Esophagus squamous epithelium (tissue), 5 donors: Measurements from ENCODE around the gene UBE3C. TPM values are rescaled to one million over a fixed set of nuclear protein-coding genes. Genes with fewer than 3 reads are reported as not detected.

Source experiments
- DNase-seq: peaks from one replicate; lab custom pipeline; 2025; lab: John Stamatoyannopoulos, UW
- H3K27ac ChIP-seq, 4 donors: fragments of 200-600 bp; sonication (generic); one replicate each; pipeline ENCODE4 v1.5.1; 2016 to 2019; ENCODE audit warnings: mild to moderate bottlenecking in 1 of 4
- H3K27me3 ChIP-seq, 4 donors: fragments of 200-600 bp; sonication (generic); 1 replicate in 3 of 4; 2 replicates in 1 of 4; pipeline versions ENCODE4 v1.5.1 to v1.6.0; 2017 to 2021; ENCODE audit warnings: antibody characterized with exemption in 1 of 4
- H3K36me3 ChIP-seq, 3 donors: fragments of 200-600 bp; sonication (generic); one replicate each; pipeline ENCODE4 v1.5.1; 2016 to 2019
- H3K4me1 ChIP-seq, 3 donors: fragments of 200-600 bp; sonication (generic); one replicate each; pipeline ENCODE4 v1.5.1; 2017 to 2019
- H3K4me3 ChIP-seq, 4 donors: fragments of 200-600 bp; sonication (generic); 1 replicate in 3 of 4; 2 replicates in 1 of 4; pipeline ENCODE4 v1.5.1; 2016 to 2019; ENCODE audit warnings: mild to moderate bottlenecking in 2 of 4, moderate library complexity in 1 of 4
- H3K9me3 ChIP-seq, 3 donors: fragments of 200-600 bp; sonication (generic); one replicate each; pipeline ENCODE4 v1.5.1; 2016 to 2019
- POLR2A ChIP-seq, 4 donors: fragments of 450-650 bp; IDR thresholded peaks; one replicate each; pipeline ENCODE4 v1.6.1; 2017; ENCODE audit warnings: antibody characterized with exemption in 4 of 4, mild to moderate bottlenecking in 4 of 4, moderate library complexity in 3 of 4
- WGBS, 2 donors: methylation state at CpG; one replicate each; pipeline ENCODE4 v1.1.5; 2018; 5-methylcytosine and 5-hydroxymethylcytosine counted together
- intact Hi-C: fragments of 100-400 bp; cut with DNase I; formaldehyde crosslinking; loops from one replicate; pipeline ENCODE4 v1.15.0; 2022
- total RNA-seq, 4 donors: library from RNA; depleted of rRNA; stranded (reverse); fragments of >200 nt; gene quantifications; one replicate each; pipeline ENCODE4 v1.1.0, GENCODE V29; 2016
- TF ChIP-seq, protein P1 (sequence below), 6 experiments: fragments of 450-650 bp in 4 of 6; fragments of 200-600 bp in 2 of 6; sonication (generic) in 2 of 6; IDR thresholded peaks; one replicate each; pipeline ENCODE4 v1.5.1; 2016 to 2019; ENCODE audit warnings: antibody characterized with exemption in 6 of 6, mild to moderate bottlenecking in 4 of 6, moderate library complexity in 4 of 6
- donor health status: DM: yes; HTN: yes; CAD: no.

Gene UBE3C
- total RNA-seq, 4 donors from 2014 or later = 52.2 to 101 (median 68.3) TPM

DNA sequence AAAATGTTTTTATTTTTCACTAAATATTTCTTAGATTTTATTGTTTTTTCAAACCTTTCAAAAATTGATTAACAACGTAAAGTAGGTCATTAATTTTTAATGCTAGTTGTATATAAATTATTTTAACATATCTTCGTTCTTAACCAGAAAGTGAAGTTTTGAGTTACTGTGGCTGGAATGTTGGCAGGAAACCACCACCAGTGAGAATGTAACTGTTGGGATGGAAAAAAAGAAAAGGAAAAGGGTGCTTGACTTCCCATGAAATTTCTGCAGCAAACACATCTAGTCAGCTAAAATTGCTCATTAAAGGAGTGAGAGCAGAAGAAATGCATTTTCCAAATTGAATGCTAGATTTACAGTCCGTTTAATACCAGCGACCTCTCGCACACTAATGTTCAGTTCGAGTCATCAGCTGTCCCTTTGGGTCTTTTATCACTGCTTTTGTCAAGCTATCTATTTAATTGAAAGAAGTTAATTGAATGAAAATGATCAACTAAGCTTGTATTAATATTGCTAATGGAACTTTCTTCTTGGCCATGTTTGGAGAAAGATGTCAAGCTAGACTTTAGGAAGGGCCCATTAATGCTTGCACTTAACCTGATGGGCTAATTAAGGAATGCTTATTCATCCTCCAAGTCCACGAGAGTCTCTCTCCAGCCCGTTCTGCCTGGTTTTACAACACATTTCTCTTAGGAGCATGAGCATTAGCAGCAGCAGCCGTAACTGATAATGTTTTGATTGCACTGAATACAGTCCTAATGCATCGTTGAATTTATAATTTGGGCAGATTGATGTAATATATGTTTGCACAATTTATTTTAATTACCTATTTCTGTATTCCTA lies 70.1 kb downstream of the UBE3C start:
- Histone ChIP-seq H3K9me3 (no peaks in the 10 kb centered on the region), H3K27me3 (no peaks in the 10 kb centered on the region), H3K36me3 (peaks cover 0 to 93% (median 5%) of the 10 kb centered on the region in 3 donors), H3K4me1 (no peaks in the 10 kb centered on the region), H3K4me3 (no peak overlapping the region), H3K27ac (no peak overlapping the region)
- intact Hi-C loops = no loop called here
- TF ChIP-seq, protein P1, sequence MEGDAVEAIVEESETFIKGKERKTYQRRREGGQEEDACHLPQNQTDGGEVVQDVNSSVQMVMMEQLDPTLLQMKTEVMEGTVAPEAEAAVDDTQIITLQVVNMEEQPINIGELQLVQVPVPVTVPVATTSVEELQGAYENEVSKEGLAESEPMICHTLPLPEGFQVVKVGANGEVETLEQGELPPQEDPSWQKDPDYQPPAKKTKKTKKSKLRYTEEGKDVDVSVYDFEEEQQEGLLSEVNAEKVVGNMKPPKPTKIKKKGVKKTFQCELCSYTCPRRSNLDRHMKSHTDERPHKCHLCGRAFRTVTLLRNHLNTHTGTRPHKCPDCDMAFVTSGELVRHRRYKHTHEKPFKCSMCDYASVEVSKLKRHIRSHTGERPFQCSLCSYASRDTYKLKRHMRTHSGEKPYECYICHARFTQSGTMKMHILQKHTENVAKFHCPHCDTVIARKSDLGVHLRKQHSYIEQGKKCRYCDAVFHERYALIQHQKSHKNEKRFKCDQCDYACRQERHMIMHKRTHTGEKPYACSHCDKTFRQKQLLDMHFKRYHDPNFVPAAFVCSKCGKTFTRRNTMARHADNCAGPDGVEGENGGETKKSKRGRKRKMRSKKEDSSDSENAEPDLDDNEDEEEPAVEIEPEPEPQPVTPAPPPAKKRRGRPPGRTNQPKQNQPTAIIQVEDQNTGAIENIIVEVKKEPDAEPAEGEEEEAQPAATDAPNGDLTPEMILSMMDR (IDR thresholded peaks at IDR 0.05) = no peak
- no peak for TF ChIP-seq POLR2A (IDR thresholded peaks at IDR 0.05)
- WGBS, 2 donors = 89 to 91% methylated on average over 10 of the region's 10 CpGs
- no peak for DNase-seq

DNA sequence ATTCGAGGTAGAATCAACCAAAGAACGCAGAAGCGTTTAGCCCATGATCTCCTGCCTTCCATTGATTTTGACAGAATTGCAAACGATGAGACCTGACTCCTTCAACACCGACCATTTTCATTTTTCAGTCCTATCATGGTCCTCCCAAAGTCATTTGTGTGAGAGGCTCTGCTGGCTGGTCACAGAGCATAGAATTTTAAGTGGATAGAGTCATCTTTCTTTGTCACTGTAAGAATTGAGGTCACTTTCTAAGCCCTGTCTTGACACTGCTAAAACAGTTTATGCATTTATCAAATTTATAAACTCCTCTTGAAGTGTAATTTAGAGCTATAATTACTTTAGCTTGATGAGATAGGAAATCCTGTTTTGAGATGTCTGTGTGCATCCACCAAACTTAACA lies 72.0 kb downstream of the UBE3C start:
- WGBS, 2 donors = 79 to 87% methylated on average over 5 of the region's 5 CpGs
- H3K36me3 ChIP-seq = peaks cover 0 to 90% (median 5%) of the 10 kb centered on the region in 3 donors

DNA sequence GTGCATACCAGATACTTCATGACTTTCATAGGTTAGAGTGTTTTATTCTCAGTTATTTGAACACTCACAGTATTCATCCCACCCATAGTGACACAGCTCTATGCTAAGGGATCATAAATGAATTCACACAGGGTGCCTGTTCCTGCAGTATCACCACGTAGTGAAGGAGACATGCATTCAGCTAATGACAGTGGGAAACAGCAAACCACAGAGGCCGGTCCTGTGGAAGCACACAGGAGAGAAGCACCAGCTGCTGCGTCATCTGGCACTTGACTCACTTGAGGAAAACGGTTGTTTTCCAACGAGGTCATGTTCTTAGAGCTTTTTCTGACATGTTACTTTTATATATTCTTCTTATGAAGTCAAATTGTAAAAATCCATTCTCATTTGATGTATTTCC lies 73.0 kb downstream of the UBE3C start:
- Histone ChIP-seq H3K36me3 (peaks cover 0 to 89% (median 5%) of the 10 kb centered on the region in 3 donors), H3K27me3 (no peaks in the 10 kb centered on the region), H3K9me3 (no peaks in the 10 kb centered on the region), H3K4me1 (no peaks in the 10 kb centered on the region), H3K4me3 (no peak overlapping the region), H3K27ac (no peak overlapping the region)
- 60 to 61% methylated on average over 5 of the region's 5 CpGs for WGBS, 2 donors
- no peak for DNase-seq
- no peak for TF ChIP-seq POLR2A (IDR thresholded peaks at IDR 0.05)
- TF ChIP-seq, protein P1 (IDR thresholded peaks at IDR 0.05) = no peak
- intact Hi-C loops = no loop called here

More for the DNA sequence above, 72.0 kb downstream of the UBE3C start:
- Histone ChIP-seq H3K27me3 (no peaks in the 10 kb centered on the region), H3K4me3 (no peak overlapping the region), H3K4me1 (no peaks in the 10 kb centered on the region), H3K27ac (no peak overlapping the region), H3K9me3 (no peaks in the 10 kb centered on the region)
- DNase-seq = no peak
- no peak for TF ChIP-seq POLR2A (IDR thresholded peaks at IDR 0.05)
- TF ChIP-seq, protein P1 (IDR thresholded peaks at IDR 0.05) = no peak
- intact Hi-C loops = no loop called here

DNA sequence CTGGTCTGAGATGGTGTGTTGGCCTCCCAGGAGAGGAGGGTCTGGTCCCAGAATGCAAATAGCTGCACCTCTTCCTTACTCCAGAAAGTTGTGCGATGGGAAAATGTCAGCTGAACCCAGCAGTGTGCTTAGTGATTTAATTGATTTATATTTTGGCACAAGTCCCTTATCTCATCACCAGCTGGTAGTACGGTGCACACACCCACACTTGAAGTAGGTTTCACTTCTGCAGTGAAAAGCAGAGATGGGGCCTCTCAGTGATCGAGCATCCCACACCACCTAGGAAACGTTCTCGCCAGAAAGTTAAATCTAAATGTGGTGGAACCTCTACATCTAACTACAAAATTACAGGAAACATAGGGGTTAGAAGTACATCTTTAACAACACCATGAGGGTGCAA lies 80.4 kb downstream of the UBE3C start:
- Histone ChIP-seq H3K27me3 (no peaks in the 10 kb centered on the region), H3K27ac (no peak overlapping the region), H3K36me3 (peaks cover 0 to 95% (median 20%) of the 10 kb centered on the region in 3 donors), H3K9me3 (no peaks in the 10 kb centered on the region), H3K4me3 (no peak overlapping the region), H3K4me1 (no peaks in the 10 kb centered on the region)
- intact Hi-C loops = no loop called here
- no peak for DNase-seq
- WGBS, 2 donors = 76 to 83% methylated on average over 5 of the region's 5 CpGs
- TF ChIP-seq, protein P1 (IDR thresholded peaks at IDR 0.05) = no peak
- TF ChIP-seq POLR2A (IDR thresholded peaks at IDR 0.05) = no peak

DNA sequence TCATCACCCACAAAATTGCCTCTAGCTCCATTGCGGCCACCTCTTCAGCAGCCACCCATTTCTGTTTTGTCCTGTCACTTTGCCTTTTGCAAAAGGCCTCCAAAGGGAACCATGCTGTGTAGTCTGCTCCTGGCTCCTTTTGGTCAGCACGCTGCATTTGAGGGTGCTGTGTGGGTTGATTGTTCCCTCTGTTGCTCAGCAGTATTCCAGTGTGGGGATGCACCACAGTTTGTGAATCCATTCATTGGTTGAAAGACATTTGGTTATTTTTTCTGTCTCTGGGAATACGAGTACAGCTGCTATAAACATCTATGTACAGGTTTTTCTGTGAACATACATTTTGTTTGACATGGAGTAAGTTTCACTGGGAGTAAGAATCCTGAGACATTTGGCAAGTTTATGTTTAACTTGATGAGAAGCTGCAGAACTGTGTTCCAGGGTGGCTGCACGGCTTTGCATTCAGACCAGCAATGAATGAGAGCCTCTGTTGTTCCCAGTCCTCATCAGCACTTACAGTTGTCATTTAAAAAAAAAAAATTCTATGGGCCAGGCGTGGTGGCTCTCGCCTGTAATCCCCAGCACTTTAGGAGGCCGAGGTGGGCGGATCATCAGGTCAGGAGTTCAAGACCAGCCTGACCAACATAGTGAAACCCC lies 82.3 kb downstream of the UBE3C start:
- no peak overlapping the region for H3K27ac ChIP-seq
- no peaks in the 10 kb centered on the region for H3K27me3 ChIP-seq
- no peak overlapping the region for H3K4me3 ChIP-seq
- no peak for DNase-seq
- intact Hi-C loops = no loop called here
- no peak for TF ChIP-seq POLR2A (IDR thresholded peaks at IDR 0.05)
- TF ChIP-seq, protein P1 (IDR thresholded peaks at IDR 0.05) = no peak
- H3K9me3 ChIP-seq = no peaks in the 10 kb centered on the region
- 85 to 87% methylated on average over 8 of the region's 8 CpGs for WGBS, 2 donors
- H3K36me3 ChIP-seq = peaks cover 3 to 98% (median 20%) of the 10 kb centered on the region in 3 donors
- no peaks in the 10 kb centered on the region for H3K4me1 ChIP-seq
